H9 (cell line): ENCODE results near the gene SCUBE1. TPM values are rescaled to one million over a fixed set of nuclear protein-coding genes. Genes with fewer than 3 reads are reported as not detected.

Experiments used
- DNase-seq: peaks from one replicate; pipeline ENCODE4 v3.0.0-alpha.2; 2017
- H2AFZ ChIP-seq: one replicate; pipeline ENCODE4 v1.6.1; 2013; ENCODE audit warnings: mild to moderate bottlenecking, low read length, control low read depth, moderate library complexity
- H2AK5ac ChIP-seq: 2 replicates; pipeline ENCODE4 v1.6.1; 2013; ENCODE audit warnings: low read length, control low read depth, mixed read lengths; ENCODE audit not compliant: insufficient read length
- H2BK120ac ChIP-seq: one replicate; pipeline ENCODE4 v1.6.1; 2013; ENCODE audit warnings: low read depth, mild to moderate bottlenecking, low read length, control low read depth, inconsistent platforms; ENCODE audit not compliant: poor library complexity, severe bottlenecking
- H2BK12ac ChIP-seq: 2 replicates; pipeline ENCODE4 v1.6.1; 2013; ENCODE audit warnings: low read length, control low read depth, mixed read lengths, low read depth; ENCODE audit not compliant: insufficient read length
- H2BK15ac ChIP-seq: 2 replicates; pipeline ENCODE4 v1.6.1; 2013; ENCODE audit warnings: low read depth, low read length, control low read depth
- H2BK20ac ChIP-seq: one replicate; pipeline ENCODE4 v1.6.1; 2013; ENCODE audit warnings: low read depth, mild to moderate bottlenecking, low read length, control low read depth, inconsistent platforms; ENCODE audit not compliant: poor library complexity, severe bottlenecking
- H2BK5ac ChIP-seq: 2 replicates; pipeline ENCODE4 v1.6.1; 2013; ENCODE audit warnings: low read length, control low read depth, mixed read lengths; ENCODE audit not compliant: insufficient read length
- H3K14ac ChIP-seq: 2 replicates; pipeline ENCODE4 v1.6.1; 2013; ENCODE audit warnings: low read length, control low read depth; ENCODE audit not compliant: insufficient read depth
- H3K18ac ChIP-seq: 2 replicates; pipeline ENCODE4 v1.6.1; 2013; ENCODE audit warnings: low read depth, mild to moderate bottlenecking, mixed read lengths, low read length, control low read depth; ENCODE audit not compliant: insufficient read length
- H3K23ac ChIP-seq: 2 replicates; pipeline ENCODE4 v1.6.1; 2013; ENCODE audit warnings: low read length, control low read depth, mixed read lengths, low read depth; ENCODE audit not compliant: insufficient read length
- H3K23me2 ChIP-seq: 2 replicates; pipeline ENCODE4 v1.6.1; 2013; ENCODE audit warnings: low read depth, mild to moderate bottlenecking, mixed read lengths, low read length, control low read depth; ENCODE audit not compliant: insufficient read length, poor library complexity, severe bottlenecking
- H3K27ac ChIP-seq: 2 replicates; pipeline ENCODE4 v1.5.1; 2013; ENCODE audit warnings: low read length, control low read depth, mixed read lengths, low read depth; ENCODE audit not compliant: insufficient read length
- H3K27me3 ChIP-seq: 2 replicates; pipeline ENCODE4 v1.6.1; 2013; ENCODE audit warnings: low read length, control low read depth, inconsistent platforms; ENCODE audit not compliant: insufficient read depth
- H3K4ac ChIP-seq: 2 replicates; pipeline ENCODE4 v1.6.1; 2013; ENCODE audit warnings: low read depth, mild to moderate bottlenecking, control low read depth, inconsistent platforms, low read length, moderate library complexity
- H3K4me1 ChIP-seq: 2 replicates; pipeline ENCODE4 v1.6.1; 2013; ENCODE audit warnings: low read length, control low read depth, inconsistent platforms; ENCODE audit not compliant: insufficient read depth
- H3K4me2 ChIP-seq: 2 replicates; pipeline ENCODE4 v1.6.1; 2013; ENCODE audit warnings: low read length, control low read depth, mixed read lengths; ENCODE audit not compliant: insufficient read length, insufficient read depth
- H3K56ac ChIP-seq: 2 replicates; pipeline ENCODE4 v1.6.1; 2013; ENCODE audit warnings: low read depth, mild to moderate bottlenecking, mixed read lengths, low read length, control low read depth; ENCODE audit not compliant: insufficient read length
- H3K79me1 ChIP-seq: 2 replicates; pipeline ENCODE4 v1.6.1; 2013; ENCODE audit warnings: low read depth, mild to moderate bottlenecking, moderate library complexity, low read length, control low read depth, inconsistent platforms; ENCODE audit not compliant: insufficient read depth, poor library complexity, severe bottlenecking
- H3K79me2 ChIP-seq: 2 replicates; pipeline ENCODE4 v1.6.1; 2013; ENCODE audit warnings: low read length, control low read depth, inconsistent platforms; ENCODE audit not compliant: insufficient read depth
- H3K9ac ChIP-seq: 2 replicates; pipeline ENCODE4 v1.6.1; 2013; ENCODE audit warnings: low read length, control low read depth, mixed read lengths; ENCODE audit not compliant: insufficient read length; ENCODE audit errors: extremely low read depth
- H3K9me3 ChIP-seq: one replicate; pipeline ENCODE4 v1.6.1; 2013; ENCODE audit warnings: low read depth, low read length, inconsistent platforms; ENCODE audit not compliant: control insufficient read depth
- H3T11ph ChIP-seq: one replicate; pipeline ENCODE4 v1.6.1; 2013; ENCODE audit warnings: mild to moderate bottlenecking, low read length, control low read depth, inconsistent platforms
- H4K20me1 ChIP-seq: one replicate; pipeline ENCODE4 v1.6.1; 2013; ENCODE audit not compliant: control insufficient read depth, insufficient read length, insufficient read depth
- H4K5ac ChIP-seq: 2 replicates; pipeline ENCODE4 v1.6.1; 2013; ENCODE audit warnings: low read depth, mild to moderate bottlenecking, mixed read lengths, low read length, control low read depth; ENCODE audit not compliant: insufficient read length
- H4K8ac ChIP-seq: replicated peaks from 2 replicates; pipeline ENCODE4 v1.6.1; 2013; ENCODE audit warnings: low read length, control low read depth, mixed read lengths, low read depth; ENCODE audit not compliant: insufficient read length
- H4K91ac ChIP-seq: 2 replicates; pipeline ENCODE4 v1.6.1; 2013; ENCODE audit warnings: low read depth, mild to moderate bottlenecking, moderate library complexity, mixed read lengths, low read length, control low read depth; ENCODE audit not compliant: insufficient read length
- H3K27ac Mint-ChIP-seq, 3 experiments: 2 replicates in 2 of 3; 3 replicates in 1 of 3; pipeline ENCODE4 v1.8.0; 2020 to 2021; ENCODE audit warnings: mixed read lengths in 3 of 3, mild to moderate bottlenecking in 1 of 3, moderate library complexity in 1 of 3
- H3K27me3 Mint-ChIP-seq: 2 replicates; pipeline ENCODE4 v1.8.0; 2021; ENCODE audit warnings: low read depth, mild to moderate bottlenecking, moderate library complexity, mixed read lengths
- H3K36me3 Mint-ChIP-seq, 3 experiments: 2 replicates in 2 of 3; 3 replicates in 1 of 3; pipeline ENCODE4 v1.8.0; 2020 to 2021; ENCODE audit warnings: low read depth in 3 of 3, mixed read lengths in 3 of 3; ENCODE audit not compliant: insufficient read depth in 1 of 3
- H3K4me1 Mint-ChIP-seq, 2 experiments: 2 replicates each; pipeline ENCODE4 v1.8.0; 2020; ENCODE audit warnings: mixed read lengths in 2 of 2
- H3K4me3 Mint-ChIP-seq, 2 experiments: 2 replicates in 1 of 2; 3 replicates in 1 of 2; pipeline ENCODE4 v1.8.0; 2020 to 2021; ENCODE audit warnings: mild to moderate bottlenecking in 2 of 2, mixed read lengths in 2 of 2, moderate library complexity in 1 of 2
- H3K9me3 Mint-ChIP-seq, 2 experiments: 2 replicates in 1 of 2; 3 replicates in 1 of 2; pipeline ENCODE4 v1.8.0; 2020; ENCODE audit warnings: mild to moderate bottlenecking in 2 of 2, mixed read lengths in 2 of 2, moderate library complexity in 1 of 2
- CTCF ChIP-seq: fragments of 200-600 bp; sonication (generic); conservative IDR thresholded peaks from 3 replicates; pipeline ENCODE4 v1.8.0; 2021; ENCODE audit warnings: antibody characterized with exemption, mild to moderate bottlenecking
- WGBS: extraction: QIAGEN DNeasy Blood & Tissue Kit; methylation state at CpG from one replicate; pipeline ENCODE4 v1.1.7; 2013; ENCODE audit warnings: missing lambda C conversion rate, low lambda C conversion rate, mixed read lengths; ENCODE audit not compliant: insufficient read length; ENCODE audit errors: extremely low coverage; 5-methylcytosine and 5-hydroxymethylcytosine counted together
- total RNA-seq: library from RNA; stranded (reverse); gene quantifications from 2 replicates; pipeline ENCODE4 v1.2.1, GENCODE V29; 2021

The SCUBE1 gene
- total RNA-seq, 1 experiment from 2014 or later: 1.2 TPM

- Mint-ChIP-seq H3K4me1 (peaks cover 15 to 17% of the 10 kb centered on the region in 2 experiments), H3K4me3 (no peak overlapping the region), H3K36me3 (peaks cover 31 to 49% (median 47%) of the 10 kb centered on the region in 3 experiments), H3K9me3 (no peaks in the 10 kb centered on the region), H3K27ac (peak overlapping the region in 2 of 3 experiments; percentile 33 to 68; a peak in 2 of 7 replicates), H3K27me3 (no peaks in the 10 kb centered on the region)
- Histone ChIP-seq H3K27me3 (no peaks in the 10 kb centered on the region), H2BK5ac (no peak overlapping the region), H2AFZ (no peak overlapping the region), H3K27ac (no peak overlapping the region), H2BK120ac (no peak overlapping the region), H3K9me3 (no peaks in the 10 kb centered on the region), H3K56ac (no peak overlapping the region), H3K79me1 (no peaks in the 10 kb centered on the region), H3K79me2 (peaks cover 7% of the 10 kb centered on the region), H3K4ac (no peak overlapping the region), H4K20me1 (no peaks in the 10 kb centered on the region), H3K23ac (no peak overlapping the region), H2BK15ac (no peak overlapping the region), H3T11ph (no peak overlapping the region), H2BK20ac (no peak overlapping the region), H3K9ac (no peak overlapping the region), H4K91ac (no peak overlapping the region), H3K4me2 (no peak overlapping the region), H4K8ac (no peak overlapping the region), H2BK12ac (no peak overlapping the region), H3K4me1 (peaks cover 4% of the 10 kb centered on the region; the same call in 1 of the 2 replicates), H2AK5ac (no peak overlapping the region), H3K23me2 (peaks cover 11% of the 10 kb centered on the region), H3K18ac (no peak overlapping the region), H4K5ac (no peak overlapping the region), H3K14ac (no peak overlapping the region)
- TF ChIP-seq CTCF: no peak
- DNase-seq: no peak
- no CpG with 5 or more reads among the region's 17 CpGs for WGBS
Observed at GRCh38 chr22:43182726-43183125, 160.4 kb downstream of the SCUBE1 start.
